ENCODE results near the gene TRPC1. TPM values are rescaled to one million over a fixed set of nuclear protein-coding genes. Genes with fewer than 3 reads are reported as not detected.
A peak's percentile ranks its signal among the peaks of the same experiment; 100 is the strongest.

TRPC1 gene
- total and polyA plus RNA-seq, 7 donors, result 0.41 to 2.1 (median 0.78) TPM

DNA sequence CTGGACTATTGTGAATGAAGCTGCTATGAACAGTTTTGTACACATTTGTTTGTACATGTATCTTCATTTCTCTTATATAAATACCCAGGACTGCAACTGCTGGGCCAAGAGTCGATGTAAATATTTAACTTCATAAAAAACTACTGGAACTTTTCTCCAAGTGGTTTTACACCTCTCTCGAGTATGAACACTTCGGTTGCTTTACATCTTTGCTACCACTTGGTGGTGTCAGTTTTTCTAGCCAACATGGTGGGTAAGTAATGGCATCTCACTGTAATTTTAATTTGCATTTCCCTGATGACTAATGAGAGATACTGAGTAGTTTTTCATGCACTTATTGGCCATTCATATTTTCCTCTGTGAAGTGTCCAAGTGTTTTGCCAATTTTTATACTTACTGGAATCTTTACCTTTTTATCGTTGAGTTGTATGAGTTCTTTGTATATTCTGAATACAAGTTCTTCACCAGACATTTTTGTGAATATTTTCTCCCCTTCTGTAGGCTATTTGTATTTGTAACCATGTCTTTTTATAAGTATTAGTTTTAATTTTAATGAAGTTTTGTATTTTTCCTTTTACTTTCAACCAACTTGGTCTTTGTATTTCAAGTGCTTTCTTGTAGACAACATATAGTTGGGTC, 120.6 kb downstream of the TRPC1 start:
- intact Hi-C loops (cut with DNase I), result no loop called here
- no peak for TF ChIP-seq CTCF (IDR thresholded peaks at IDR 0.05)
- ATAC-seq, result no peak
- Histone ChIP-seq H3K27ac (no peak overlapping the region), H3K4me1 (no peaks in the 10 kb centered on the region), H3K36me3 (ENCODE audit: insufficient read depth in 1 of 2, low read depth in 1 of 2) (no peaks in the 10 kb centered on the region), H3K9me3 (no peaks in the 10 kb centered on the region), H3K4me3 (no peak overlapping the region), H3K27me3 (ENCODE audit: insufficient read depth in 3 of 3, low read length in 2 of 3) (no peaks in the 10 kb centered on the region)
- no peak for DNase-seq
- WGBS, 3 donors, result 68 to 76% (median 69%) methylated on average over 4 of the region's 4 CpGs

GRCh38 chr3:142846779-142847577, 123.1 kb downstream of the TRPC1 start:
- WGBS, 3 donors, result 31 to 40% (median 37%) methylated on average over 2 of the region's 2 CpGs
- intact Hi-C loops (cut with DNase I), result no loop called here

DNA sequence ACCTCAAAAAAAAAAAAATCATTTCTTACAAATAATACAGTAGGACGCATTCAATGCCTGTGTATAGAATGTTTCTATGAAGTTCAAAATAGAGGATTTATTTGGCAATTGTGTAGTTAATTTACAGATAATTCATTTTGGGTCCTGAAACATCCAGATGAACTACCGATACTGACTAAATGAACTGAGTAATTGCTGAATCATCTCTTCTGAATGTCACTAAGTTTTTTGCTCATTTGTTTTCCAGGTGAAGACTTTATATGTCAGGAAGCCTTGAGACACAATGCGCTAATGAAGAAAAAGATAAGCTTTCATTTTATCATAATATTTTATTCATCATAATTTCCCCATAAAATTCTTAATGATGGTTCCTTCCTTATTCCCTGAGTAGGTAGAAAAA, 125.3 kb downstream of the TRPC1 start:
- no peaks in the 10 kb centered on the region for H3K4me1 ChIP-seq
- 94 to 97% (median 96%) methylated on average over 3 of the region's 3 CpGs for WGBS, 3 donors
- intact Hi-C loops (cut with DNase I), result no loop called here
- no peak overlapping the region for H3K27ac ChIP-seq
- no peak overlapping the region for H3K4me3 ChIP-seq
- no peaks in the 10 kb centered on the region for H3K36me3 ChIP-seq (ENCODE audit: insufficient read depth in 1 of 2, low read depth in 1 of 2)
- TF ChIP-seq CTCF (IDR thresholded peaks at IDR 0.05), result no peak
- no peaks in the 10 kb centered on the region for H3K9me3 ChIP-seq
- ATAC-seq, result no peak
- DNase-seq, result no peak
- no peaks in the 10 kb centered on the region for H3K27me3 ChIP-seq (ENCODE audit: insufficient read depth in 3 of 3, low read length in 2 of 3)

More at GRCh38 chr3:142846779-142847577, 123.1 kb downstream of the TRPC1 start:
- Histone ChIP-seq H3K27me3 (ENCODE audit: insufficient read depth in 3 of 3, low read length in 2 of 3) (no peaks in the 10 kb centered on the region), H3K4me1 (no peaks in the 10 kb centered on the region), H3K9me3 (no peaks in the 10 kb centered on the region), H3K36me3 (ENCODE audit: insufficient read depth in 1 of 2, low read depth in 1 of 2) (no peaks in the 10 kb centered on the region), H3K27ac (no peak overlapping the region), H3K4me3 (no peak overlapping the region)
- ATAC-seq (no peak), DNase-seq (no peak)
- no peak for TF ChIP-seq CTCF (IDR thresholded peaks at IDR 0.05)

DNA sequence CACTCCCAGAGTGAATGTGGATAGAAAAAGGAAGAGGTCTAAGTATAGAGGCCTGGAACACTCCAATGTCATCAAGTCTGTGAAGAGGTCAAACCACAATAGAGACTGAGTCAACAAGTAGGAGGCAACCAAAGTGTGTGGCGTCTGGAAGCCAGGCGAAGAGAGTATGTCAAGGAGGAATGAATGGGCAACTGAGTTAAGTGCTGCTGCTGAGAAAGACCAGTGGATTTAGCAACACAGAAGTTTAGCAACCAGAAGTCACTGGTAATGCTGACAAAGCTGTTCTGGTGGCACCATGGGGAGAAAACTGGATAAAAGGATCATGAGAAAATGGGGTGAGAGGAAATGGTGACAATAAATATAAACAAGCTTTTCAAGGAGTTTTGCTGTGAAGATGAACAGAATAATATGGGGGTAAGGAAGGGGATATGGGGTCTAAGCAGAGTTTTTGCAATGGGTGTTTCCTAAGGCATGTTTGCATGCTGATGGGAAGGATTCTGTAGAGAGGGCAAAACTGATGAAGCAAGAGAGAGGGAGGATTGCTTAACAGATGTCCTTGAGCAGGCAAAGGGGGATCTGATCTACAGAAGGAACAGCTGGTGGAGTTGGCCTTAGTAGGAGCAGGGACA, 126.7 kb downstream of the TRPC1 start:
- 83 to 92% (median 86%) methylated on average over 2 of the region's 2 CpGs for WGBS, 3 donors
- intact Hi-C loops (cut with DNase I), result no loop called here
- no peaks in the 10 kb centered on the region for H3K4me1 ChIP-seq
- no peaks in the 10 kb centered on the region for H3K36me3 ChIP-seq (ENCODE audit: insufficient read depth in 1 of 2, low read depth in 1 of 2)
- H3K9me3 ChIP-seq, result no peaks in the 10 kb centered on the region
- H3K27ac ChIP-seq, result no peak overlapping the region
- DNase-seq (peak in 1 of 2 donors; percentile 21), ATAC-seq (peak in 2 of 4 donors; percentile 37 to 38)
- no peak overlapping the region for H3K4me3 ChIP-seq
- H3K27me3 ChIP-seq (ENCODE audit: insufficient read depth in 3 of 3, low read length in 2 of 3), result no peaks in the 10 kb centered on the region
- no peak for TF ChIP-seq CTCF (IDR thresholded peaks at IDR 0.05)

All from psoas muscle (tissue), 8 donors.